ENCODE data around the gene CSNK1G1.

Gene CSNK1G1

GRCh38 chr15:64355944-64356709 is at the start of gene CSNK1G1:
Gene CSNK1G1, minus strand, starts transcription at chr15:64356173. Its CDS starts 55,674 bp downstream, at chr15:64300499.
- Histone ChIP-seq H3K4me2 (ENCODE audit: low read depth, low read length) (peak within 1 kb of the TSS; percentile 86), H4K20me1 (ENCODE audit: insufficient read depth, low read length) (no peaks in the 10 kb centered on the region), H3K79me2 (ENCODE audit: low read length) (peaks cover 25% of the 10 kb centered on the region)

GRCh38 chr15:64400583-64400982 is 44.6 kb upstream of the CSNK1G1 start:
- H3K4me2 ChIP-seq (ENCODE audit: low read depth, low read length) = no peak overlapping the region
- no peaks in the 10 kb centered on the region for H3K27me3 ChIP-seq (replicated peaks; ENCODE audit: insufficient read depth, low read length)
- H3K79me2 ChIP-seq (ENCODE audit: low read length) = no peaks in the 10 kb centered on the region
- H3K9ac ChIP-seq (ENCODE audit: low read length) = no peak overlapping the region
- no peaks in the 10 kb centered on the region for H3F3A ChIP-seq (ENCODE audit: insufficient read depth, low read length)
- DNase-seq = no peak
- H4K20me1 ChIP-seq (ENCODE audit: insufficient read depth, low read length) = no peaks in the 10 kb centered on the region
- no peak overlapping the region for H3K4me3 ChIP-seq (ENCODE audit: low read length)
- H3K4me1 ChIP-seq (ENCODE audit: low read length) = no peaks in the 10 kb centered on the region
- H3K27ac ChIP-seq (ENCODE audit: low read length) = no peak overlapping the region
- peaks cover 5% of the 10 kb centered on the region; the same call in 1 of the 2 replicates for H3K36me3 ChIP-seq (replicated peaks; ENCODE audit: insufficient read depth, low read length)
- no peak for TF ChIP-seq EZH2 (optimal IDR thresholded peaks at IDR 0.05; ENCODE audit: low read depth, low read length)
- TF ChIP-seq EZH2phosphoT487 (IDR thresholded peaks at IDR 0.05; ENCODE audit: low read length) = no peak
- no peak for TF ChIP-seq CTCF (IDR thresholded peaks at IDR 0.05; ENCODE audit: low read length)
- H3K9me3 ChIP-seq (replicated peaks; ENCODE audit: insufficient read depth, low read length) = no peaks in the 10 kb centered on the region
- no peaks in the 10 kb centered on the region for H3K9me2 ChIP-seq (replicated peaks; ENCODE audit: insufficient read depth, low read length)
- no peak overlapping the region for H2AFZ ChIP-seq (ENCODE audit: low read length)

More at GRCh38 chr15:64355944-64356709, at the start of gene CSNK1G1:
- Histone ChIP-seq H3K9ac (ENCODE audit: low read length) (peak within 1 kb of the TSS; percentile 55; the same call in 1 of the 2 replicates), H3K27me3 (replicated peaks; ENCODE audit: insufficient read depth, low read length) (no peaks in the 10 kb centered on the region), H2AFZ (ENCODE audit: low read length) (peak within 1 kb of the TSS; percentile 89), H3F3A (ENCODE audit: insufficient read depth, low read length) (peaks cover 16% of the 10 kb centered on the region), H3K9me3 (replicated peaks; ENCODE audit: insufficient read depth, low read length) (no peaks in the 10 kb centered on the region), H3K9me2 (replicated peaks; ENCODE audit: insufficient read depth, low read length) (no peaks in the 10 kb centered on the region), H3K36me3 (replicated peaks; ENCODE audit: insufficient read depth, low read length) (no peaks in the 10 kb centered on the region), H3K4me1 (ENCODE audit: low read length) (0 out of 2 replicates have a peak, but pooled peaks cover 7% of the 10 kb centered on the region), H3K4me3 (ENCODE audit: low read length) (peak within 1 kb of the TSS; percentile 70), H3K27ac (ENCODE audit: low read length) (peak within 1 kb of the TSS; percentile 42; the same call in 1 of the 2 replicates)
- peak; percentile 95 for DNase-seq
- TF ChIP-seq EZH2 (optimal IDR thresholded peaks at IDR 0.05; ENCODE audit: low read depth, low read length) = no peak
- peak; percentile 45 for TF ChIP-seq CTCF (IDR thresholded peaks at IDR 0.05; ENCODE audit: low read length)

GRCh38 chr15:64398575-64398974 is 42.6 kb upstream of the CSNK1G1 start:
- H3K4me3 ChIP-seq (ENCODE audit: low read length) = no peak overlapping the region
- no peaks in the 10 kb centered on the region for H3K9me3 ChIP-seq (replicated peaks; ENCODE audit: insufficient read depth, low read length)
- no peak overlapping the region for H3K4me2 ChIP-seq (ENCODE audit: low read depth, low read length)
- no peaks in the 10 kb centered on the region for H3K27me3 ChIP-seq (replicated peaks; ENCODE audit: insufficient read depth, low read length)
- no peaks in the 10 kb centered on the region for H4K20me1 ChIP-seq (ENCODE audit: insufficient read depth, low read length)
- no peak overlapping the region for H3K9ac ChIP-seq (ENCODE audit: low read length)
- peaks cover 5% of the 10 kb centered on the region; the same call in 1 of the 2 replicates for H3K36me3 ChIP-seq (replicated peaks; ENCODE audit: insufficient read depth, low read length)
- H3K27ac ChIP-seq (ENCODE audit: low read length) = no peak overlapping the region
- no peaks in the 10 kb centered on the region for H3K9me2 ChIP-seq (replicated peaks; ENCODE audit: insufficient read depth, low read length)
- no peaks in the 10 kb centered on the region for H3K79me2 ChIP-seq (ENCODE audit: low read length)
- H2AFZ ChIP-seq (ENCODE audit: low read length) = no peak overlapping the region
- no peaks in the 10 kb centered on the region for H3K4me1 ChIP-seq (ENCODE audit: low read length)
- TF ChIP-seq EZH2 (optimal IDR thresholded peaks at IDR 0.05; ENCODE audit: low read depth, low read length) (no peak), CTCF (IDR thresholded peaks at IDR 0.05; ENCODE audit: low read length) (no peak), EZH2phosphoT487 (IDR thresholded peaks at IDR 0.05; ENCODE audit: low read length) (no peak)
- DNase-seq = no peak
- no peaks in the 10 kb centered on the region for H3F3A ChIP-seq (ENCODE audit: insufficient read depth, low read length)
